HL-60/S4 treated with retinoic acid at 250 ng/mL for 4 days and 3 days (cell line): ENCODE results near the gene JPH4.
"Not testable (repeated sequence)": the region's sequence is repeated elsewhere in the genome, so short reads cannot be mapped to it uniquely, and the experiment has no call there.

Experiments
- in situ Hi-C: fragments of 300-500 bp; cut with MboI; formaldehyde crosslinking; loops from 2 replicates; pipeline ENCODE4 v1.7.0; 2022; ENCODE audit warnings: low sequenced_read_pairs

JPH4 gene

DNA sequence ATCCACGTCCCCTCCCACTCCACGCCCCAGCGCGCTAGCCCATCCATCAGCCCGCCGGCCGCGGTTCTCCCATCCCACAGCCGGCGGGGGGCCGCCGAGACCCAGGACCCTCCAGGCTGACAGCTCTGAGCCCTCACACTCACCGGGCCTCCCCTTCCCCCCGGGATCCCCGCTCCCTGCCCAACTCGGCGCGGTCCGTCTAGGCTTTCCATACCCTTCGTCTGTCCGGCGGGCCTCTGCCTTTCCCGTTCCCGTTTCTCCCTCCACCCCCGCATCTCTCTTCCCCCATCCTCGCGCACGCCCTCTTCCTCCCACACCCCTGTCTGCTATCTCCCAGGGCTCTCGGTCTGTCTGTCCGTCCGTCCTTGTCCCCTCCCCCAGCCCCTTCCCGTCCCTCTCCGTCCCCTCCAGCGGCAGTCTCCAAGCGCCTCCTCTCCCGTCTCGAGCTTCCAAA lies 27.8 kb downstream of the JPH4 start:
- in situ Hi-C loops = loop anchor here (10.0 kb wide), 1 partner anchor 66 kb away; no protein-coding TSS in a partner anchor

DNA sequence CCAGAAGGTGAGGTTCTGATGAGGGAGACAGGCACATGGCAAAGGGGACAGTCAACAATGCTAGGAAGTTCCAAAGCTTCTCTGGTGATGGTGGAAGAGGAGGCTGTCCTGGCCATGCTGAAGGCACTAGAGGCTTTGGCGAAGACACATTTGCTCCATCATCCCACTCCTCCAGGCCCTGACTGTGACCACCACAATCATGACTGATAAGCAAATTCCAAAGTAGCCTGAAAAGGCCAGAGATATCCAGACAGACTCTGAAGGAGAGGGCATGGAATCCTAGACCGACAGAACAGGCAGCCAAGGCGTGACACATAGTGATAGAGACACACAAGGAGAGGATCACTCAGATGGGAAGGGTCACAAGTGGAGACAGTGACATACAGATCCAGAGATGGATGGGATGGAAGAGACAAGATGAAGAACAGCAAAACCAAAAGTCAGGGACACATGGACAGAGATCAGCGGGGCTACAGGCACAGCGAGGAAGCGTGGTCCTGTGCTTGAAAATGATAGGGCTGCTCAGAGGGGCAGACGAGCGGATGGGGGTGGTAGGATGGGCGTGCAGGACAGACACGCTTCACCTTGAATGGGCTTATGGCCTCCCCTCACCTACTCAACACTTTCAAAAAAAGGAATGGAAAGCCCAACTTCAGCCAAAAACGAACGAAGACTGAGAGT lies 28.3 kb downstream of the JPH4 start:
- in situ Hi-C loops = loop anchor here (10.0 kb wide), 1 partner anchor 65 kb away; no protein-coding TSS in a partner anchor

DNA sequence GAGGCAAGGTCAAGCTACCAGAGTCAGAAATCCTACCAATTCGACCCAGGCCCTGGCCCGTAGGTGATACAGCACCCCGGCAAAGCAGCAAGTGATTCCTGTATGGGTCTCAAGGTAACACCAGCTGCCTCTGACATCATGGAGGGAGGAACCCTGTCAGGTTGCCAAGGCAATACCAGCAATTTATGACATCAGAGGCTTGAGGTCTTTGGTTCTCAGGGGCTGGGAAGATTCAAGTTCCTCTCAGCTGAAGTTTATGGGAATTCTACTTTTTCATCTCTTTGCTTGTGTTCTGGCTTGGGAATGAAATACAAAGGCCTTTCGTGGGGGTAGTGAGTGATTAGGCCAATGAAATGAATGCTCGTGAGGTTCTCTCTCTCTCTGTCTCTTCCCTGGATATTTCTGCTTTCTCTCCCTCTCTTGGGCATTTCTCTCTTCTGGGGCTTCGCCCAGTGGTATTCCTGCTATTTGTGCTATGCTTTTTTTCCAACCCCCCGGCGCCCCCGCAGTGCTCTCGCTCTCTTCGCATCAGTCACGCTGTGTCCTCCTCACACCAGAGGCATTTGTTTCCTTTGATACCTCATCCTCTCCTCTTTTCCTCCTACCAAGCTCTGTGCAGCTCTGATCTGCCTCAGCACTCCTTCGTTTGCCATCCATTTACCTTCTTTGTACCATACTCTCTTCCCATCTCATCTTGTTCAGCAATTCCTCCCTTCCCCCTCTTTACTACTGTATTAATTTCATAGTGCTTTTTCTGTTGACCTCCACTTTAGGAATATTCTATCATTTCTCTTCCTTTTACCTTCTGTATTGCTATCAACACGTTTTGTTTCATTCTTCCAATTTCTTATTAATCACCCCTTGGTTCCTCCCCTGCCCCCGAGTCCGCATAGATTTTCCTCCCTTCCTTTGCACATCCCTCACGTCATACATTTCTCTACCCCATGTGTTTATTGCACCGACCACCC lies 30.0 kb downstream of the JPH4 start:
- in situ Hi-C loops = no loop called here

DNA sequence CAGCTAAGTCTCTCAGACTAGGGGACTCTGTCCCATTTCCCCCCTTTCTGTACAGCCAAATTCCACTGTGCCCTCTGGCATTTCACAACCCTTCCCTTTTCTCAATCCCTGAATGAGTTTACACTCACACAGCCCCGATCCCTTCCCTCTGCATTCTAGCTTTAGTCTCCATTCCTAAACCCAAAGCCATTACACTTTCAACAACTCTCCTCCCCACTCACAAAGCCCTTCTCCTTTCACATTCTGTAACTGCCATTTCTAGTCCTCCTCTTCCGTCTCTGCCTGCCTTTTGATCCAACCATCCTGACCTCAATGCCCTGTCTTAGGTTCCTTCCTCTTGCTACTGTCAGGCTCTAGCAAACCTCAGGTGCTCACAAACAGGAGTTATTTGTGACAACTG lies 30.7 kb downstream of the JPH4 start:
- in situ Hi-C loops = no loop called here

DNA sequence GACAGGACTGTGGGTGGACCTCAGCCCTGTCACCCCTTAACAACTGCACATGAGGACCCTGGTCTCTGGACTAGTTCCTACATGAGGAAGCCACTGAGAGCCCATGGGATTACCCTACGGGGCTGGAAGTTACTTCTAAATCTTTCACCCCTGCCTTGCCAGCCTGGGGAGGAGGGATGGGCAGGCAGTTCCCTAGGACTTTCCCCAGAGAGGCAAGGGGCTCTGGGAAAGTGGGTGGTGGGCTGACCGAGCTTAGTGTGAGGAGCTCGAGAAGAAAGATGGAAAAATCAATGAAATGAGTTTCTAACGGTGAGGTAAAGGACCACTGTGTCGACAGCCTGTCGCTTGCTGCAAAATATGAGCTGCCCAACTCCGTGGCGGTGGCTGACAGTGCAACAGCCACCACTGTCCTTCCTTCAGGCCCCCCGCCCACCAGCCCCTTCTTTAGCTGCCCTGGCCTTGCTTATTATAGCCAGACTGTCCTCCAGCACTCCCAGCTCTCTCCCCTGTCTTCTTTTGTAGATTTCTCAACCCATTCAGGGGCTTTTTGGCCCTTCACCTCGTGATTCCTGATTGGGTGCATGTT lies 32.0 kb downstream of the JPH4 start:
- in situ Hi-C loops = no loop called here

DNA sequence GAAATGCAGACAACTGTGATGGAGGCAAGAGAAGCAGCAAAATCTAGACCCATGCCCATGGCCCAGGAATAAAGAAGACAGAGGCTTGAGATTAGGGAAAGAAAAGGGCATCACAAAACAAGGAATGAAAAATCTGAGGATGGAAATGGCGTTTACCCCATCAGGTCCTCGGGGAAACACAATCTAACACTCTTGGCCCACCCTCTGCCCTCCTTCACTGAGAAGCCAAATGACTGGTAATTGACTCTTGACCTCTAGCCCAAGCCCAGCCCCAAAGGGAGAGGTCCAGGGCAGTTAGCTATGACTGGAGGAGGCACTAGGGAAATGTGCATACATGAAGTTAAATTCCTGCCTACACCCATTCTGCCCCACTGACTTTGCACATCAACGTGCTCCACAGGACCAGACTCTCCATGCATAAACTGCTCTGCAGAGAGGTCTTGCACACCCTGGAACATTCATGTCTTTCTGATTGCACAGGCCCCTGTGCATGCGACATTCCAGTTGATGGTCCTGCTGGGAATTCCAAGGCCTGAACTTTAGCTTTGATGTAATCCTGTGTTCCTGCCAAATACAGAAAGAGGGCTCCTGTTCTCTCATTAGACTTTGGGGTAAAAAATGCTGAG lies 32.7 kb downstream of the JPH4 start:
- in situ Hi-C loops = no loop called here

DNA sequence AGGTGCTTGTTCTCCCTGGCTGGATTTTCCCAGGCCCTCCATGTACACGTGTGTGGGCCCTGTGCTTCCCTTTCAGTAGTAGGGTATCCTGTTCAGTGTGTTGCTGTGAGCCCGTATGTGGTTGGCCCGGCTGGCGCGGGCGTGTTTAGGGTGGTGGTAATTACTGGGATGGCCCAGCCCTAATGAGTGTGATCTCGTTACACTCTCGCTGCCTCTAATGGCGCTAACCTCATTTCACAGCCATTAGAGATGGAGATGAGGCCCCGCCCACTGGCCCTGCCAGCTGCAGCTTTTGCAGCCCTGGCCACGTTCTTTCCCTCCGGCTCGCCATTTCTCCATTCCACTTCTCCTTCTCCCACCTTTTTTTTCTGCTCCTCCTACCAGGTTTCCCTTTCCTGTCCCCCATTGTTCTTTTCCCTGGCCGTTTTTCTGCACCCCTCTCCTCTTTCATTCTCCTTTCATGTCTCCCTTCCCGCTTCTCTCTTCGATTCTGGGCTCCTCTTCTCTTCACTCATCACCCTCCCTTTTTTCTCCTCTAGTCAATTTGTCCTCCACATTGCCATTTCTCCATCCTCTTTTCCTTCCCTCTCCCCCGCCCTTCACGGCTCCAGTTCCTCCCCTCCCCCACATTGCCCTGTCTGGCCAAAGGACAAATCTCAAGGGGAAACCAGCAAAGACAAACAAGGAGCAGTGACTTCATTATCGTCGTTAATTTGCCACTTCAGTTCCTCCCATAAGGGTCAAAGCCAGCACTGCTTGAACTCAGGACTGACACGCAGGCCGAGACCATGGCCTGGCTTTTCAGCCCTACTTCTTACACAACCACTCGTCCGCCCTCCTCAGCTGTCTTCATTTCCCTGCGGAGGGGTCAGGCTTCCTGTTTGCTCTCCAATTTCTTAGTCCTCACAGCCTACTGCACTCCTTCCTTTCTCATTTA lies 33.8 kb downstream of the JPH4 start:
- in situ Hi-C loops = no loop called here

DNA sequence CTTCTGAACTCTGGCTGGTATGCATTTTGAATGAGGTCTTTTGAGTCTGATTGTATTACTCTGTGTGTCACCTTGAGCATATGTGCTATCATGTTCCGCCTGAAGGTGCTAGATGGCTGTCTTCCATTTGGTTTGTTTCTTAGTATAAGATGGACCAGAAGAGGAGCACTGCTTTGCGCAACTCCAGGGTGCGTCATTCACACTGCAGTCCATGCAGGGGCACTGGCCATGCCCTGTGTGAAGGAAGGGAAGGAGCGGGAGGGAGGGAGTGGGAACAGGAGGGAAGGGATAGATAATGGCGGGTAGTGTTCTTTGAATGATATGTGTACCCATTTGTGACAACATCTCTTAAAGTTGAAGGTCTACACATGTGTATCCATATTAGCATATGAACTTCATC lies 35.2 kb downstream of the JPH4 start:
- in situ Hi-C loops = no loop called here

DNA sequence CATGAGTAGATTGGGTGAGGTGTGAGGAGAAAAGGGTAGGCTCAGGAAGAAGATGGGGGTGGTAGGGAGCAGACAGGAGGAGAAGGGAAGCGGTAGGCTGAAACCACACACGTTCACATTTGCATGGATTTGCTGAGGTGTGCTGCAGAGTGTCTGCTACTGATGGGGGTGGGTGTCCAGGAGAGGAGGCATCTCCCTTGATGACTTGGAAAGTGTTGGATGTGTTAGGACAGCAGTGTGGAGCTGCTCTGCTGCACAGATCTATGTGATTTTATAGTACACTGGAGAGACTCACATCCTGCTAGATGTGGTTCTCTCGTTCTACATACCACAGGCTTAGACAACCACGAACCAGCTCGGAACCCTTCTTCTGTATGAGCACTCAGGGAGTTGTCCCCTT lies 36.3 kb downstream of the JPH4 start:
- in situ Hi-C loops = no loop called here

DNA sequence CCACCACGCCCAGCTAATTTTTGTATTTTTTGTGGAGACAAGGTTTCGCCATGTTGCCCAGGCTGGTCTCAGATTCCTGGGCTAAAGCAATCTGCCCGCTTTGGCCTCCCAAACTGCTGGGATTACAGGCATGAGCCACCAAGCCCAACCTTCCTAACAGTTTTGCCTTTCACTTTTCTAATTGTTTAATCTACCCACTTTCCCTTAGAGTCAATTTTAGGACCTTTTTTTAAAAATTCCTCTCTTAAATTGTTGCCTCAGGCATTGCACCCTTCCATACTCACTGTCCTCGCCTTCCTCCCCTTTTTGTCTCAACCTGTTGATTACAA lies 38.5 kb downstream of the JPH4 start:
- in situ Hi-C loops = no loop called here

DNA sequence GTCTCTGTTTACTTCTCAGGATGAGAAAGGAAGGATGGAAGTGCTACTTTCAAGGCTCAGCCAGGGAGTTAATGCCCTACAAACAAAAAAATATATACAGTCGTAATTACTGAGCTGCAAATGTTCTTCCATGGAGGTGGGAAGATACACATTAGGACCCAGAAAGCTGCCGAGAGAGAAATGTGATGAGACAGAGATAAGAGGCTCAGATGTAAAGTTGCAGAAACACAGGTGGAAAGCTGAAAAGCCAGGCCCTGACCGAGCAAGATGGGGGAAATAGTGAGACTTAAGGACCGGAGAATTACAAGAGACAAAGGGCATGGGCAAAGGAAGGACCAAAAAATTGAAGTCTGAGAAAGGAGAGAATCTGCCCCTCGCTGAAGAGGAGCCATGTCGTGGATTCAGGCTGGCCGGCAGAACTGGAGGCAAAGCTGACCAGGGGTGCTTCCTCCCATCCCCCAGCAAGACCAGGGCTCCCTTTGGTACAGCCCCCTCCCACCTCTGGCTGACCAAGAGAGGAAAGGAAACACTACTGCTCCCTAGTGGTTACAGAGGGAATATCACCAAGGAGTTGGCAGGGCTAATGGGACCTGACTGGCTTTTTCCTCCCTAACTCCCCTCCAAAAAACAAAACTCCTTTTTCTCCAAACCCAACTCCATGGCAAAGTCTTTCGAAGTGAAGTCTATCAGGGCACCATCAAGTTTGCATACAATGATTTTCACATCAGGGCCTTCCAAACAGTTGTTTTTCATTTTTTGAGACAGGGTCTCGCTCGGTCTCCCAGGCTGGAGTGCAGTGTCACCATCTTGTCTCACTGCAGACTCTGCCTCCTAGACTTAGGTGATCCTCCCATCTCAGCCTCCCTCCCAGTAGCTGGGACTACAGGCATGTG lies 39.1 kb downstream of the JPH4 start:
- in situ Hi-C loops = no loop called here

DNA sequence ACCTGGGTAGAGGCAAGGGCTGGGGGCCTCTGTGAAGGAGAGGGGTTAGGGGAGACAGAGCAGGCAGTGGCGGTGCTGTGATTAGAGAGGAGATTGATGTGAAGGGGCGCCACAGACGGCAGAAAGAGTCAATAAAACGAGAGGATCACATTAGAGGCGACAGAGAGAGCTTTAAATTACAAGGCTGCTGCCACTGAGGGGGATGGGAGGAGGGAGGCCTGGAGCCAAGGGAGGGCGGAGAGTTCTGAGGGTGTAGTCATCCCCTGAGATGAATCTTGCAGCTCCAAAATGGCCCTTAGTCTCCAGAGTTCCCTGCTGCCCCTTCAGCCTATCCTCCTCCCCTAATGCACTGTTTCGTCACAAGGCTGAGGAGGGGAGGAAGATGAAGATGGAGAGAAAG lies 39.8 kb downstream of the JPH4 start:
- in situ Hi-C loops = no loop called here

DNA sequence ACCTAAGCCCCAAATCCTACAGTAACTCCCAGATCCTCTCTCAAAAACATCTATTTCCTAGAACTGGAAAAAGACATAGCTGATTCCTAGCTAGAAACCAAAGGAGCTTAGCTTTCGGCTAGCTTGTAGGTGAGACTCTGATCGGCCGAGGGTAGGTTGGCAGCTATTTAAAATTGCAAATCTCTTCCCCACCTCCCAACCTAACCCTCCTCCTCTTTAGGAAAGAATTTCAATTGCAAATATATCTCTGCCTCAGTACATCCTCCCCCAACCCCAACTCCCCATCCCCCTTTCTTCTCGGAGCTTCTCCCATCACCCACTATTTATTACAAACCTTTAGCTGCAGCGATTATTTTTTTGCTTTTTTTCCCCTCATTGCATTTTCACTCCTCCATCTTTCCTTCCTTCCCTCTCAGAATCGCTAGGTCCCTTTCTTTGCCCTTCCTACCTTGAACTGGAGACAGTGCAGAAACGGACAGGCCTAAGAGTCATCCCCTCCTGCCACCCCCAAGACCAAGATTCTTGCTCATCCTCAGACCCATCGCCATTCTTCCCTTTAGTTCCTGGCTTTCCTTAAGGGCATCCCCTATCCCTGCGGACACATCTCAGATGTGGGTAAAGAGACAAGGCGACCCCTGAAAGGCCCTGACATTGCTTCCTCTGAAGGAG lies 40.4 kb downstream of the JPH4 start:
- in situ Hi-C loops = no loop called here

DNA sequence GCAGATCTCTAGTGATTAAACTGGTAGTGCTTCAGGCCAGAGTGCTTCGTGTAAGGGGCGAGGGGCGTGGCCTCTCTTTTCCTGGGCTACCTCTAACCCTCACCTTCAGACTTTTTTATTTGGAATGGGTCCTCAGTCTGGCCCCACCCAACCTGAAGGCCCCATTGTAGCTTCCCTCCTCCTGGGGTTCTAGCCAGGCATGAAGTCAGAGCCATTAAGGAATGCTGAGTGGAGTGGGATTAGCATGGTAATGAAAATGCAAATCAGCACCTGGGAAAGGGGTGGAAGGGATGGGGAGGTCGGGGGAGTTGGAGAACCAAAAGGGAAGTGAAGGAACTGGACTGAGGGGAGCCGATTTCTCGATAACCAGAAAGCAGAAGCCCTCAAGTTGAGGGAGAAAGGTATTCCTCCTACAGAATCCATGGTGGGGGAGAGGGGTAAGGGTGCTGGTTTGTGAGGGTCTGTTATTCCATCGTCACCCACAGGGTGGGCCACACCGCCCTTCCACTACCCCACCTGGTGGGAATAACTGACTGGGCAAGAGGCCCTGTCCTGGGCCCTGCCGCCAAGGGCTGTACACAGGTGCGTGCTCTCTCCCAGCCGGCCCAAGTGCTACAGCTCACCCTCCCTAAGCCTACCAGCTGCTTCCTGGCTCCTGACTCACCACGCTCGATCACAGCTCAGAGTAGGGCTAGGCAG lies 41.1 kb downstream of the JPH4 start:
- in situ Hi-C loops = no loop called here

DNA sequence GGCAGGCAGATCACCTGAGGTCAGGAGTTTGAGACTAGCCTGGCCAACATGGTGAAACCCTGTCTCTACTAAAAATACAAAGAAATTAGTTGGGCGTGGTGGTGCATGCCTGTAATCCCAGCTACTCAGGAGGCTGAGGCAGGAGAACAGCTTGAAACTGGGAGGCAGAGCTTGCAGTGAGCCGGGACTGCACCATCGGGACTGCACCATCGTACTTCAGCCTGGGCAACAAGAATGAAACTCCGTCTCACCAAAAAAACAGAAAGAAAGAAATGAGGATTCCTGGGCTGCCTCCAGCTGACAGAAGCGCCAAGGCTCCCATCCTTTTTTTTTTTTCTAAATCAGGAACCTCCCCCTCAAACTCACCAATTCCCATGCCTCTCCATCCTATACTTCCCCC lies 41.7 kb downstream of the JPH4 start:
- in situ Hi-C loops = not testable (repeated sequence)

DNA sequence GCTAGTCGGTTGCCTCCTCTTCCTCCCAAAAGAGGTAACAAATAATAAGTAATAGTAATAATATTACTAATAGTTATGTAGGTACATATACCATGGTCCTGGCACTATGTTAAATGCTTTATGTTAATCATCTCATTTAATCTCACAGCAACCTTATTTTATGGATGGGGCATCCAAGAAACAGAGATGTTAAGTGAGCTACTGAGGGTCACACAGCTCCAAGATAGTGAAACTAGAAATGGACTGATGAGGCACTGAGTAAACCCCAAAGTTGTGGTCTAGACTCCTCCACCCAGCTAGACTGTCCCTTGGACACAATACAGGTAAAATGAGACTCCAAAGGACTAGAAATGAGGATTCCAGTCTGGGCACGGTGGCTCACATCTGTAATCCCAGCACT lies 42.1 kb downstream of the JPH4 start:
- in situ Hi-C loops = no loop called here

DNA sequence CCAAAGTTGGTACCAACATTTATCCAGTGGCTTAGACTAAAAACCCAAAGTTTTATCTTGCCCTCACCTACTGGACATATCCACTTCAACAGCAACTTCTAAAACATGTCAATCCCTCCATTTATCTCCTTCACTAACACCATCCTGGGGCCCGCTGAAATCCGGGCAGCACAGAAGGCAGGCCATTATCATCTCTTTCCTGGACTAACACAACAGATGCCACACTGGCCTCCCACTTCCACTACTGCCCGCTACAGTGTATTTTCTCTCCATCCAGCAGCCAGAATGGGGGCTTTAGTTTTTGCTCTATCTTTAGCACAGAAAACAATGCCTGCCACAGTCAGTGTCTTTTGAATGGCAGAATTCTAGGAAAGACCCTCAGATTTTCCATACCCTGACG lies 42.6 kb downstream of the JPH4 start:
- in situ Hi-C loops = no loop called here
